K562 (cell line): ENCODE data around the gene SERPIND1. TPM values are rescaled to one million over a fixed set of nuclear protein-coding genes. Genes with fewer than 3 reads are reported as not detected.

Experiments used
- E2F3 ChIP-seq: fragments of 250-450 bp; sonication (Bioruptor Pico); IDR thresholded peaks from 2 replicates; pipeline ENCODE4 v1.4.0; 2020; ENCODE audit warnings: mild to moderate bottlenecking
- GATA2 ChIP-seq: sonication (generic); formaldehyde crosslinking; IDR thresholded peaks from 2 replicates; pipeline ENCODE4 v1.4.0; 2020; ENCODE audit warnings: mild to moderate bottlenecking, missing genetic modification reagents
- MAX ChIP-seq: sonication (generic); formaldehyde crosslinking; IDR thresholded peaks from 2 replicates; pipeline ENCODE4 v1.9.0; 2022; ENCODE audit warnings: mild to moderate bottlenecking, missing genetic modification reagents
- MIER1 ChIP-seq: fragments of 450-650 bp; IDR thresholded peaks from 2 replicates; pipeline ENCODE4 v1.6.1; 2016; ENCODE audit warnings: antibody characterized with exemption, mild to moderate bottlenecking, low read depth
- NEUROD1 ChIP-seq: fragments of 150-350 bp; IDR thresholded peaks from 2 replicates; pipeline ENCODE4 v1.6.1; 2014; ENCODE audit warnings: borderline replicate concordance, low read length, low read depth; ENCODE audit not compliant: partially characterized antibody
- PPARD ChIP-seq: fragments of 250-450 bp; sonication (Bioruptor Pico); IDR thresholded peaks from 2 replicates; pipeline ENCODE4 v1.8.0; 2022; ENCODE audit warnings: inconsistent platforms, mild to moderate bottlenecking, moderate library complexity
- PTTG1 ChIP-seq: fragments of 450-650 bp; IDR thresholded peaks from 2 replicates; pipeline ENCODE4 v1.6.1; 2016; ENCODE audit warnings: low read depth, mild to moderate bottlenecking, missing genetic modification characterization, missing compliant biosample characterization
- RUNX1 ChIP-seq: sonication (generic); IDR thresholded peaks from 2 replicates; pipeline ENCODE4 v1.6.1; 2016; ENCODE audit warnings: antibody characterized with exemption, low read depth
- TCF7L2 ChIP-seq: fragments of 150-350 bp; IDR thresholded peaks from 2 replicates; pipeline ENCODE4 v1.6.1; 2016; ENCODE audit warnings: low read depth, mild to moderate bottlenecking, low read length, moderate library complexity
- TFE3 ChIP-seq: fragments of 450-650 bp; formaldehyde crosslinking; IDR thresholded peaks from 2 replicates; pipeline ENCODE4 v1.4.0; 2020; ENCODE audit warnings: mild to moderate bottlenecking, mixed read lengths
- THRAP3 ChIP-seq: fragments of 450-650 bp; IDR thresholded peaks from 2 replicates; pipeline ENCODE4 v1.6.1; 2016; ENCODE audit warnings: mild to moderate bottlenecking, inconsistent platforms, borderline replicate concordance
- TSHZ1 ChIP-seq: fragments of 250-450 bp; sonication (Bioruptor Pico); IDR thresholded peaks from 2 replicates; pipeline ENCODE4 v1.4.0; 2020; ENCODE audit warnings: mild to moderate bottlenecking, moderate library complexity
- XRCC5 ChIP-seq: fragments of 200-400 bp; formaldehyde crosslinking; IDR thresholded peaks from 2 replicates; pipeline ENCODE4 v1.6.1; 2017; ENCODE audit warnings: low read depth, mild to moderate bottlenecking, low read length
- ZNF277 ChIP-seq: fragments of 250-450 bp; sonication (Bioruptor Pico); IDR thresholded peaks from 2 replicates; pipeline ENCODE4 v1.8.0; 2022; ENCODE audit warnings: inconsistent platforms, mild to moderate bottlenecking, moderate library complexity, borderline replicate concordance
- ZNF280A ChIP-seq: fragments of 450-650 bp; IDR thresholded peaks from 2 replicates; pipeline ENCODE4 v1.6.1; 2018; ENCODE audit warnings: mild to moderate bottlenecking, low read depth; ENCODE audit not compliant: partially characterized antibody
- ZNF444 ChIP-seq: fragments of 250-450 bp; sonication (Bioruptor Pico); IDR thresholded peaks from 2 replicates; pipeline ENCODE4 v1.4.0; 2020; ENCODE audit warnings: mild to moderate bottlenecking, moderate library complexity
- ZNF75A ChIP-seq: fragments of 450-650 bp; formaldehyde crosslinking; IDR thresholded peaks from 2 replicates; pipeline ENCODE4 v1.4.0; 2020; ENCODE audit warnings: mild to moderate bottlenecking
- polyA plus RNA-seq, 8 experiments: library from polyadenylated mRNA; depleted of rRNA in 4 of 8; stranded (reverse) in 5 of 8; unstranded in 3 of 8; fragments of >200 nt; fragmentation: Nextera tagmentation in 2 of 8; fragmentation: Illumina TruSeq in 1 of 8; extraction: Ambion mirVana in 2 of 8; extraction: Trizol in 1 of 8; gene quantifications; 2 replicates each; pipeline versions ENCODE4 v1.2.1 to v1.2.3, GENCODE V29; 2011 to 2014; ENCODE audit warnings: inconsistent platforms in 1 of 8, missing spikeins in 1 of 8
- total RNA-seq, 7 experiments: library from RNA; depleted of rRNA in 6 of 7; stranded (reverse); fragments of >200 nt in 6 of 7; fragmentation: Illumina TruSeq in 2 of 7; extraction: Trizol in 2 of 7; gene quantifications; 2 replicates each; pipeline versions ENCODE4 v1.2.1 to v1.2.3, GENCODE V29; 2011 to 2021; ENCODE audit warnings: low replicate concordance in 1 of 7

SERPIND1 gene
- total and polyA plus RNA-seq, 9 of the 15 experiments (the other 6 are each of a cell fraction or from before 2014, with no cell fraction given): 0.04 to 0.11 (median 0.09) TPM; not detected in 6

GRCh38 chr22:20794650-20795413 lies 20.9 kb downstream of the SERPIND1 start (continued):
- TF ChIP-seq ZNF277 (CRISPR knock-in tag) (peak; percentile 94), THRAP3 (no peak), MIER1 (0 out of 2 replicates have a peak, but pooled peaks have one; percentile 34), PPARD (CRISPR knock-in tag) (0 out of 2 replicates have a peak, but pooled peaks have one; percentile 38), TCF7L2 (no peak), PTTG1 (no peak), E2F3 (no peak), XRCC5 (0 out of 2 replicates have a peak, but pooled peaks have one; percentile 23), ZNF280A (peak; percentile 25), TSHZ1 (0 out of 2 replicates have a peak, but pooled peaks have one; percentile 19), MAX (0 out of 2 replicates have a peak, but pooled peaks have one; percentile 3), RUNX1 (0 out of 2 replicates have a peak, but pooled peaks have one; percentile 3), ZNF75A (CRISPR knock-in tag) (no peak), NEUROD1 (no peak), ZNF444 (CRISPR knock-in tag) (peak; percentile 68; the same call in 1 of the 2 replicates), TFE3 (CRISPR knock-in tag) (no peak), GATA2 (CRISPR knock-in tag) (no peak)
